Motor neuron (in vitro differentiated cells): ENCODE data around the gene GATA3. TPM values are rescaled to one million over a fixed set of nuclear protein-coding genes. Genes with fewer than 3 reads are reported as not detected.
A peak's percentile ranks its signal among the peaks of the same experiment; 100 is the strongest.

Experiments used
- ATAC-seq, 8 experiments: fragments of 200-7000 bp; cut with Tn5 transposase; replicated peaks in 6 of 8; 2 replicates each; pipeline ENCODE4 v1.8.0; 2021; ENCODE audit warnings: mild to moderate bottlenecking in 8 of 8, moderate library complexity in 8 of 8
- H3K27ac ChIP-seq, 2 donors: fragments of 250-450 bp; sonication (Bioruptor Pico); 2 replicates each; pipeline ENCODE4 v1.9.0; 2021; ENCODE audit warnings: antibody characterized with exemption in 2 of 2, mild to moderate bottlenecking in 2 of 2, moderate library complexity in 1 of 2
- H3K4me1 ChIP-seq, 2 donors: fragments of 250-450 bp; sonication (Bioruptor Pico); replicated peaks in 1 of 2; 2 replicates each; pipeline ENCODE4 v1.6.1; 2021; ENCODE audit warnings: antibody characterized with exemption in 2 of 2, mild to moderate bottlenecking in 2 of 2, moderate library complexity in 1 of 2
- H3K4me3 ChIP-seq, 5 donors: fragments of 250-450 bp; sonication (Bioruptor Pico); 2 replicates each; pipeline ENCODE4 v1.9.0; 2021; ENCODE audit warnings: antibody characterized with exemption in 5 of 5, mild to moderate bottlenecking in 5 of 5, moderate library complexity in 4 of 5
- WGBS, 10 experiments: fragments of 450-650 bp; shearing (Covaris generic); methylation state at CpG; one replicate each; pipeline ENCODE4 v1.0.0; 2022; 5-methylcytosine and 5-hydroxymethylcytosine counted together
- in situ Hi-C, 9 experiments: fragments of 400-800 bp; cut with MboI; loops; one replicate each; pipeline ENCODE4 v1.15.0; 2021; ENCODE audit warnings: low sequenced_read_pairs in 9 of 9, low pct_unique_long_range_greater_than_20kb in 2 of 9; ENCODE audit not compliant: unreplicated experiment in 9 of 9
- total RNA-seq, 8 experiments: library from RNA; unstranded; fragments of 300-600 nt; gene quantifications; 2 replicates each; pipeline versions ENCODE4 v1.2.3 to v1.2.4, GENCODE V29; 2022

GATA3 gene
- total RNA-seq, 8 experiments from 2014 or later = 0.11 to 3.2 (median 0.42) TPM

DNA sequence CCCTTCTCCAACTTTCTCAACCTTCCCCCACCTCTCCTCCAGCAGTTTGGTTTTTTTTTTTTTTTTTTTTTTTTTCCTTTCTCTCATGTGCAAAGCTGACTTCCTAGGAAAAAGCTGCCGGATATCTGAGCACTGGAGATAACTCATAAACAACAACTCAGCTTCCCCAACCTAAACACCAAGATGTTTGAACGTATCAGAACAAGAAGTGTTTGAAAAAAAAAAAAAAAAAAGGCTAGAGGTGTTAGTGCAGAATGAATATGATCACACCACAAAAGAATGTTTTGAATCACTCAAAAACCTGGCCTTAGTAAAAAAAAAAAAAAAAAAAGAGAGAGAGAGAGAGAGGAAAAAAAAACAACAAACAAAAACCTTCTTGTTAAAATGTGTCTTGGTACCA is 11.2 kb downstream of the GATA3 start:
- Histone ChIP-seq H3K4me3 (no peak overlapping the region), H3K27ac (no peak overlapping the region), H3K4me1 (peaks cover 0 to 5% of the 10 kb centered on the region in 2 donors)
- in situ Hi-C loops = loop anchor here in 1 of 9 experiments (25.0 kb wide), 1 partner anchor 1147 kb away; no protein-coding TSS in a partner anchor
- no peak for ATAC-seq
- 6 to 71% (median 45%) methylated on average over 1 to 2 of the region's 2 CpGs; no CpG with 5 or more reads in 1 of the 10 experiments for WGBS, 10 experiments

DNA sequence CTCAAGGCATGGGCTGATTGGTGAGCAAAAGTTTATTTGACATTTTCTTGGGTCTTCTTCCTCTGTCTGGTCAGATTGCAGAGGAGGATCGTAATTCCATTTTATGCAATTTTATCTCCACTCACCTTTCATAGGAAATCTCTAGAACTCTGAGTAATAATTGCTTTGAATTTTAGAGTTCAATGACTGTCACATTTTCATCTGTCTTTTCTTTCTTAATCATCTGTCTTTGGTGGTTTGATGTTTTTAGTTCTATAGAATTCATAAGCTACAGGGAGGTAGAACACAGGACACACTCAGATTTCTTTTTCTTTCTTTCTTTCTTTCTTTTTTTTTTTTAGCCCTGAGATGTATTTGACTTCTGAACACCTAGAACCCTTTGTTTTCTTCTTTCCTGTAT is 11.6 kb downstream of the GATA3 start:
- 62 to 100% (median 80%) methylated on average over 1 of the region's 1 CpG for WGBS, 10 experiments
- no peak for ATAC-seq
- H3K4me1 ChIP-seq = peaks cover 0 to 5% of the 10 kb centered on the region in 2 donors
- no peak overlapping the region for H3K27ac ChIP-seq
- H3K4me3 ChIP-seq = no peak overlapping the region
- in situ Hi-C loops = loop anchor here in 1 of 9 experiments (25.0 kb wide), 1 partner anchor 1146 kb away; no protein-coding TSS in a partner anchor

DNA sequence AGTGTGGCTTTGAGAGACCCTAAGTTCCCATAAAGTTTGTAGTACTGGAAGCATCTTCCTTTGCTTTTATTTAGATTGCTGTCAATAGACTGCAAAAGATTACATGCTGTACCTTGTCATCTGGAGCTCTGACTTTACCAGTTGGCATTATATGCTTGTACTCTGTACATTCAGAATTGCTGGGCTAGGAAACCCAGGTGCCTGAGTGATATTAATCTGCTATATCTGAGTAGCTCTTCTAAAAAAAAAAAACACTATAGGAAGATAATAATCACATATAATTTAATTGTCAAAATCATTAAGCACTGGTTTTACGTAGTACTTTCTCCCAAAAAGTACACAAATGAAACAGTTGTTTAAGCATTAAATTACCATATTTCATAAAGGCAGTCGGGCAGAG is 12.3 kb downstream of the GATA3 start:
- in situ Hi-C loops = loop anchor here in 1 of 9 experiments (25.0 kb wide), 1 partner anchor 1146 kb away; no protein-coding TSS in a partner anchor
- 35 to 100% (median 81%) methylated on average over 1 to 2 of the region's 2 CpGs for WGBS, 10 experiments
- no peak overlapping the region for H3K4me3 ChIP-seq
- no peak overlapping the region for H3K27ac ChIP-seq
- ATAC-seq = no peak
- peaks cover 0 to 5% of the 10 kb centered on the region in 2 donors for H3K4me1 ChIP-seq

DNA sequence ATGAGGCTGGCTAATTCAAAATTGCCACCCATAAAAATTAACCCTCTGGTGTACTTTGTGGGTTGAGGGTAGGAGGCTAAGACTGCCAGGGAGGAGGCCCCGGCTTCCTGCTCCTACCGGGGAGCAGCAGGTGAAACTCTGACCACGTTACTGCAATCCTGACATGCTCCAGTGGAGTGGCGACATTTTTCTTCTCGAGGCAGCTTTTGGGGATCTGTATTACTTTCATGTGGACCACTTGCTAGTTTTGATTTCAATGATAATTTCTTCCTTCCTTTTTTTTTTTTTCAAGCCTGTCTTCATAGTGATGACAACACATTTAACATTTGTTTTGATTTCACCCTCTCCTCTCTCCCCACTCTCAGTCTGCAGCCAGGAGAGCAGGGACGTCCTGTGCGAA is 14.6 kb downstream of the GATA3 start:
- WGBS, 10 experiments = 39 to 89% (median 70%) methylated on average over 2 to 7 of the region's 7 CpGs; no CpG with 5 or more reads in 1 of the 10 experiments
- Histone ChIP-seq H3K4me3 (no peak overlapping the region), H3K27ac (no peak overlapping the region), H3K4me1 (peaks cover 0 to 5% of the 10 kb centered on the region in 2 donors)
- no peak for ATAC-seq
- in situ Hi-C loops = loop anchor here in 1 of 9 experiments (25.0 kb wide), 1 partner anchor 1143 kb away; no protein-coding TSS in a partner anchor

DNA sequence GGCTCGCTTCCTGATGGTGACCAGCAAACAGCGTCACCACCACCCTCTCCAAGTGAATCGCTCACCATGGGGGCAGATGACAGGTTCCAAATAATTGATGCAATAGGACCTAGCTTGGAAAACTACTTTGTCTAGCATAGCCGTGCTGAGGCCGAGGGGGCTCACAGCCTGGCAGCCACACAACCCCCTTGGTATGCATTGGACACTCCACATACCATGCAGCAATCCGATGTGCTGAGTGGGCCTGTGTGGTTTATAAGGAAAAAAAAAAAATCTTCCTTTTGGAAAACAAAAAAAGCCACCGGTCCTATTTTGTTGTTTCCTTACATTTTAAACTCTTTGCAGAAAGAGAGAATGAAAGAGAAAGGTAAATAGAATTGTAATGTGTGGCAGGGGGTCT is 15.1 kb downstream of the GATA3 start:
- no peak overlapping the region for H3K4me3 ChIP-seq
- H3K4me1 ChIP-seq = peaks cover 0 to under 1% of the 10 kb centered on the region in 2 donors
- ATAC-seq = no peak
- in situ Hi-C loops = loop anchor here in 1 of 9 experiments (25.0 kb wide), 1 partner anchor 1143 kb away; no protein-coding TSS in a partner anchor
- H3K27ac ChIP-seq = no peak overlapping the region
- WGBS, 10 experiments = 20 to 100% (median 67%) methylated on average over 1 to 6 of the region's 7 CpGs; no CpG with 5 or more reads in 1 of the 10 experiments

DNA sequence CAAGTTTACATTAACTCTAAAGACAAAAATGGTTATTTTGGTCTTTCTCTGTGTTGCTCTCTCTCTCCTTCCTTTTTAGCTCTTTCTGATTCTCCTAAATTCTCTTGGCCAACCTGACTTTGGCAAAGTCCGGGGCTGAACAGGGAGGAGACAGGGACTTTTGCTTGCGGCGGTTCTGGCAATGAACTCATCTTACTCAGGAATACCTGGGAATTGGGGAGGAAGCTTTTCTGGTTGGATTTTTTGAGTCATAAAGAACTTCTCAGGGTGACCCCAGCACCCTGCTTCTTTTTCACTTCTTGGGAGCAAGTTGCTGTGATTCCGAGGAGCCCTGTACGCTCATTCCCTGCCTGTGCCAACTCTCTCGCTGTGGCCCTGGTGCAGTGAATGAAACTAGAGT is 16.0 kb downstream of the GATA3 start:
- WGBS, 10 experiments = 63 to 100% (median 90%) methylated on average over 2 to 5 of the region's 6 CpGs; no CpG with 5 or more reads in 2 of the 10 experiments

DNA sequence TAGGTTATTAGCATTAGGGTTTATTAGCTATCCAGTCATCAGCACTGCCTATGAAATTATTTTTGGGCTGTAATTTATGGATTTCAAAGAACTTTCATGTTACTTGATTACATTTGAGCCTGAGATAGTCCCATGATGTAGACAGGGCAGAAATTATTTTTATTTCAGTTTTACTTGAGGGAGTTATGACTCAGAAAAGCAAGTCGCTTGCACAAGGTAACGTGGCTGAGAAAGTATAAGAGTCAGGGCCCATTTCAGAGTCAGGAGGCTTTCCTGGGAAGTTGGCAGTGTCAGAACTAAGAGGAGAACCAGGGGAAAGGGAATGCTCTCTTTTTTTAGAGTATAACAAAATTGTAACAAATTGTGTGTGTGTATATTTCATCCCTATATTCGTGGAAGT is 16.5 kb downstream of the GATA3 start:
- no peak overlapping the region for H3K27ac ChIP-seq

More for the DNA sequence above, 16.0 kb downstream of the GATA3 start:
- Histone ChIP-seq H3K4me1 (no peaks in the 10 kb centered on the region), H3K4me3 (no peak overlapping the region), H3K27ac (no peak overlapping the region)
- no peak for ATAC-seq
- in situ Hi-C loops = loop anchor here in 1 of 9 experiments (25.0 kb wide), 1 partner anchor 1142 kb away; no protein-coding TSS in a partner anchor

DNA sequence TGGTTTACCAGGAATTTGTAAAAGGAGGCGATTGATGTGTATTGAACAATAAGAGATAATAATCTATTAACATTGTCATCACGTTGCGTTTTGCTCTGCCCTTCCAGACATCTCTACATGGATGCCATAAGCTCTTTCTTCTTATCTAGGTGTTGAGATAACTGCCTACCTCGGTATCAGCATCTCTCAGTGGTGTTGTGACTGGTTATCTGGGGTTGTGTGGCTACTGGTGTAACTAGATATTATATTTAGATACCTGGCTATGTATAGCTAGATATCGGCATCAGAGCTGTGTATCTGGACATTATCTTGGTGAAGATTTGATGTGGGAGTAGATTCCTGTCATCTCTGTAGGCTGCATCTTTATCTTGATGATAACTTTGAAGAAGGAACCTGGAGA is 17.2 kb downstream of the GATA3 start:
- WGBS, 10 experiments = 33 to 100% (median 86%) methylated on average over 1 to 5 of the region's 5 CpGs; no CpG with 5 or more reads in 3 of the 10 experiments
- in situ Hi-C loops = loop anchor here in 1 of 9 experiments (25.0 kb wide), 1 partner anchor 1141 kb away; no protein-coding TSS in a partner anchor
- no peak overlapping the region for H3K27ac ChIP-seq
- no peaks in the 10 kb centered on the region for H3K4me1 ChIP-seq
- H3K4me3 ChIP-seq = no peak overlapping the region
- no peak for ATAC-seq

More for the DNA sequence above, 16.5 kb downstream of the GATA3 start:
- Histone ChIP-seq H3K4me3 (no peak overlapping the region), H3K4me1 (no peaks in the 10 kb centered on the region)
- WGBS, 10 experiments = 20 to 100% (median 81%) methylated on average over 2 to 3 of the region's 3 CpGs; no CpG with 5 or more reads in 1 of the 10 experiments
- no peak for ATAC-seq
- in situ Hi-C loops = loop anchor here in 1 of 9 experiments (25.0 kb wide), 1 partner anchor 1141 kb away; no protein-coding TSS in a partner anchor

DNA sequence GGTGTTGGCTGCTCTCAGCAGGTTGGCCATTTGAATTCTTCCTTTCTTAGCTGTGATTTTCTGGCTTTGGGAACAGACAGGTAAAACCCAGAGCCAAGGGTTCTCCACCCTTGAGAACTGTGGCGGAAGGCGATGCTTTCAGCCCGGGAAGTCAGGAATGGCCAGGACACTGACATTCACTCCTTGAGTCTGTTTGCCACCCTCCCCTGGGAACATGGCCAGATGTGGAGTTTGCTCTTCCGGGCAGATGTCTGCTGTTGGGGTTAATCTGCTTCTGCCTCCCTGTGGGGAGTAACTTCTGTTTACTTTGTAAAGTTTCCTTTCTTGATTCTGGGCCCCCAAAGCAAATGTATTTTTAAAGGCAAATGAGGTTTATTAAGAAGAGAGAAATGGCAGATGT is 17.7 kb downstream of the GATA3 start:
- 0 to 93% (median 70%) methylated on average over 1 to 4 of the region's 4 CpGs; no CpG with 5 or more reads in 4 of the 10 experiments for WGBS, 10 experiments
- in situ Hi-C loops = loop anchor here in 1 of 9 experiments (25.0 kb wide), 1 partner anchor 1140 kb away; no protein-coding TSS in a partner anchor
- ATAC-seq = no peak
- Histone ChIP-seq H3K4me3 (no peak overlapping the region), H3K4me1 (no peaks in the 10 kb centered on the region), H3K27ac (no peak overlapping the region)

DNA sequence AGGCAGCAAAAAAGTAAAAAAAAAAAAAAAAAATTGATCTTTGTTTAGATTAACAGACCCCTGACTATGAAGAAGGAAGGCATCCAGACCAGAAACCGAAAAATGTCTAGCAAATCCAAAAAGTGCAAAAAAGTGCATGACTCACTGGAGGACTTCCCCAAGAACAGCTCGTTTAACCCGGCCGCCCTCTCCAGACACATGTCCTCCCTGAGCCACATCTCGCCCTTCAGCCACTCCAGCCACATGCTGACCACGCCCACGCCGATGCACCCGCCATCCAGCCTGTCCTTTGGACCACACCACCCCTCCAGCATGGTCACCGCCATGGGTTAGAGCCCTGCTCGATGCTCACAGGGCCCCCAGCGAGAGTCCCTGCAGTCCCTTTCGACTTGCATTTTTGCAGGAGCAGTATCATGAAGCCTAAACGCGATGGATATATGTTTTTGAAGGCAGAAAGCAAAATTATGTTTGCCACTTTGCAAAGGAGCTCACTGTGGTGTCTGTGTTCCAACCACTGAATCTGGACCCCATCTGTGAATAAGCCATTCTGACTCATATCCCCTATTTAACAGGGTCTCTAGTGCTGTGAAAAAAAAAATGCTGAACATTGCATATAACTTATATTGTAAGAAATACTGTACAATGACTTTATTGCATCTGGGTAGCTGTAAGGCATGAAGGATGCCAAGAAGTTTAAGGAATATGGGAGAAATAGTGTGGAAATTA is 19.4 kb downstream of the GATA3 start:
- H3K4me3 ChIP-seq = no peak overlapping the region
- 0 to 100% (median 63%) methylated on average over 1 to 9 of the region's 15 CpGs for WGBS, 10 experiments
- ATAC-seq = peak in 1 of 8 experiments; percentile 48
- H3K27ac ChIP-seq = no peak overlapping the region
- in situ Hi-C loops = loop anchor here in 1 of 9 experiments (25.0 kb wide), 1 partner anchor 1138 kb away; no protein-coding TSS in a partner anchor
- no peaks in the 10 kb centered on the region for H3K4me1 ChIP-seq

DNA sequence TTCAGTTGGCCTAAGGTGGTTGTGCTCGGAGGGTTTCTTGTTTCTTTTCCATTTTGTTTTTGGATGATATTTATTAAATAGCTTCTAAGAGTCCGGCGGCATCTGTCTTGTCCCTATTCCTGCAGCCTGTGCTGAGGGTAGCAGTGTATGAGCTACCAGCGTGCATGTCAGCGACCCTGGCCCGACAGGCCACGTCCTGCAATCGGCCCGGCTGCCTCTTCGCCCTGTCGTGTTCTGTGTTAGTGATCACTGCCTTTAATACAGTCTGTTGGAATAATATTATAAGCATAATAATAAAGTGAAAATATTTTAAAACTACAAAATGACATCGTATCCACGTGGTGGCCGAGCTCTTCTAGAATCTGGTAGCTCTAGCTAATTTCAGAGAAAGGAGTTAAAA is 20.4 kb downstream of the GATA3 start:
- no peak overlapping the region for H3K4me3 ChIP-seq
- ATAC-seq = no peak
- H3K27ac ChIP-seq = no peak overlapping the region
- in situ Hi-C loops = loop anchor here in 1 of 9 experiments (25.0 kb wide), 1 partner anchor 1137 kb away; no protein-coding TSS in a partner anchor
- WGBS, 10 experiments = 54 to 95% (median 83%) methylated on average over 2 to 14 of the region's 14 CpGs; no CpG with 5 or more reads in 2 of the 10 experiments
- no peaks in the 10 kb centered on the region for H3K4me1 ChIP-seq

DNA sequence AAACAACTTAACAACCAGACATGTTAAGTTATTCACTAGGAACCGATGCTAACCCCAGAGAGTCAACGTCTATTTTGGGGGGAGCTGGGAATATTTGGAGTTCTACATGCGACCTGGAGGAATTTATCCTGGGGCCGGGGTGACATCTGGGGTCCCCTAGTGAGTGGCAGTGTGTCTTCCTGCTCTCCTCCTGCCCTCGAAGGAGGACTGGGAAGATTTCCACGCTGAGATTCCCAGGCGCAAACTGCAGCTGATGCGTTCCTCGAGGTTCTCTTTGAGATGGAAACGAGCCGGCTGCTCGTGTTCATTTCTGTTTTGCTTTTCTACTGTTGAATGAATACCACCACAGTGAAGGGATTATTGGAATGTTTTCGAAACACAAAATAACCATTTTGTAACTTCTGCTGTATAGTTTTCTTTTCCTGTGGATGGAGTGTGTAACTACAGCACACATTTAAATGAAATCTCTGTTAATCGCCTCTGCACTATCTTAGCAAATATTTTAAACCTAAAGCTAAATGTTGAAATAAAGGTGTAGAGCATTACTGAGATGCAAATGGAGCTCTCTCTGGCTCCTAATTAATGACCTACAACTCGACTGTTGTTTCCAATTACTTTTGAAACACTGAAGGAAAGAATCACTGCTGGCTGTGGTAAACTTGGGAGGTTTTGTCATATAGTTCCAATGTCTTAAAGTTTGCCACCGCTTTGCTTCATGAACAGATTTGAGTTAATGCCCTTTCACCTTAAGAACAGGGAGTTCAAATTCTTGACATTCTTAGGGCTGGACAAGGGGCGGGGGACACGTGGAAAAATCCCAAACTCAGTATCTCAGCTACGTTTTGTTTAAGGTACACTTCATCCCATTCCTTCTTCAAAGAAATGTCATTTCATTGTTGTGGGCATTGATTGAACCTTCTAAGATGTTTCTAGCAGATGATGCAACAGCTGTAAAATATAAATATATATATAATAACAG is 21.1 kb downstream of the GATA3 start:
- H3K4me3 ChIP-seq = no peak overlapping the region
- no peak for ATAC-seq
- no peaks in the 10 kb centered on the region for H3K4me1 ChIP-seq
- in situ Hi-C loops = no loop called here
- no peak overlapping the region for H3K27ac ChIP-seq
- WGBS, 10 experiments = 30 to 56% (median 46%) methylated on average over 4 to 17 of the region's 19 CpGs
